Activated CD4-positive, CD25-positive, alpha-beta regulatory T cell treated with anti-CD3 and anti-CD28 coated beads, Interleukin-2, amount 50 U/mL, for 72 hours (primary cell): Measurements from ENCODE around the gene FARSA.
"Not testable (repeated sequence)": the region's sequence is repeated elsewhere in the genome, so short reads cannot be mapped to it uniquely, and the experiment has no call there.

Source experiments
- DNase-seq: peaks from one replicate; pipeline ENCODE4 v3.0.0; 2021

The FARSA gene

GRCh38 chr19:12937093-12937926 lies 3.8 kb upstream of the FARSA start:
- no peak for DNase-seq

GRCh38 chr19:12936582-12936981 lies 3.1 kb upstream of the FARSA start:
- no peak for DNase-seq

- no peak for DNase-seq
Measured at GRCh38 chr19:12935071-12935470, 1.6 kb upstream of the FARSA start.

GRCh38 chr19:12932392-12933286 lies 872 bp downstream of the FARSA start:
- DNase-seq, result no peak

DNA sequence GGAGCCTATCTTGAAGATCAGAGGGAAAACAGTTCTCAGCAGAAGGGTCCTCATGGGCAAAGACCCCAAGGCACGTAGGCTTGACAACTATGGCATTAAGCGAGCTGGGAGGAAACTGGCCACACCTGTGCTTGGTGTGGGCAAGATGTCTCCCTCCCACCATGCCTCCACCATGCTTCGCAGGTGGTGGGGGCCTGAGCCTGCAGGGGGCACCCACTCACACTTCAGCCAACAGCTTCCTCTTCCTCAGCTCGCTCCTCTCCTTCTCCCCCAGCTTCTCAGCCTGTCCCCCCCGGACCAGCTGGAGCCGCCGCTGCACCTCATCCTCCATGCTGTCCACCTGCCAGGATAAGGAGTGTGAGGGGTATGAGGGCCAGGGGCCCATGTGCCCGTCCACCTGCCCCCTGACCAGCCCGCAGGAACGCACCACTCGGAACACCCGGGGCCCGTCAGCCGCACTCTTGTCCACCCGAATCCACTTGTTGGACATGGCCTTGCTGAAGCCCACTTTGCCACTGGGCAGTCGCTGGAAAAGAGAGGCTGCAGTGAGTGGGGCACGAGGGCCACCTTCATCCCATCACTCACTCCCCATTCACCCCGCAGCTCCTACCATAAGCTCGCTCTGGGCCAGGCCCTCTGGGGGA lies 3.4 kb downstream of the FARSA start:
- DNase-seq, result no peak

GRCh38 chr19:12924621-12925310 lies 8.7 kb downstream of the FARSA start:
- DNase-seq, result no peak

- no peak for DNase-seq
Measured at GRCh38 chr19:12922959-12923358, 10.6 kb downstream of the FARSA start.

GRCh38 chr19:12921047-12921446 lies 12.5 kb downstream of the FARSA start:
- DNase-seq, result no peak

DNA sequence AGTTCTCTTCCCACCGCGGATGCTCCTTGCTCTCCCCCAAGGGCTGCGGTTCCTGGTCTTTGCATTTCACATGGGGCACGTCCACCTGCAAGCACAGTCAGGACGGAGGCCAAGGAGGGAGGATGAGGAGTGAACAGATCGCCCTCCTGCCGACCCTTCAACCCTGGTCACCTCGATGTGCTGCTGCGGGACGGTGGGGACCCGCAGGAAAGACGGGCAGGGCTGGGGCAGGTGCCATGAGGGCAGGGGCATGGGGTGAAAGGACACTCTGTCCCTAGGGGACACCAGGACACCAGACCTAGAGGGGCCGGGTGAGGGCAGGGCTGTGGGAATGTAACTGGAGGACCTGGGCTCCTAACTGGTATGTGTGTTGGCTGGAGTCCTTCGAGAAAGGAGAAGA lies 15.3 kb downstream of the FARSA start:
- no peak for DNase-seq

GRCh38 chr19:12915860-12916259 lies 17.7 kb downstream of the FARSA start:
- not testable (repeated sequence) for DNase-seq

DNA sequence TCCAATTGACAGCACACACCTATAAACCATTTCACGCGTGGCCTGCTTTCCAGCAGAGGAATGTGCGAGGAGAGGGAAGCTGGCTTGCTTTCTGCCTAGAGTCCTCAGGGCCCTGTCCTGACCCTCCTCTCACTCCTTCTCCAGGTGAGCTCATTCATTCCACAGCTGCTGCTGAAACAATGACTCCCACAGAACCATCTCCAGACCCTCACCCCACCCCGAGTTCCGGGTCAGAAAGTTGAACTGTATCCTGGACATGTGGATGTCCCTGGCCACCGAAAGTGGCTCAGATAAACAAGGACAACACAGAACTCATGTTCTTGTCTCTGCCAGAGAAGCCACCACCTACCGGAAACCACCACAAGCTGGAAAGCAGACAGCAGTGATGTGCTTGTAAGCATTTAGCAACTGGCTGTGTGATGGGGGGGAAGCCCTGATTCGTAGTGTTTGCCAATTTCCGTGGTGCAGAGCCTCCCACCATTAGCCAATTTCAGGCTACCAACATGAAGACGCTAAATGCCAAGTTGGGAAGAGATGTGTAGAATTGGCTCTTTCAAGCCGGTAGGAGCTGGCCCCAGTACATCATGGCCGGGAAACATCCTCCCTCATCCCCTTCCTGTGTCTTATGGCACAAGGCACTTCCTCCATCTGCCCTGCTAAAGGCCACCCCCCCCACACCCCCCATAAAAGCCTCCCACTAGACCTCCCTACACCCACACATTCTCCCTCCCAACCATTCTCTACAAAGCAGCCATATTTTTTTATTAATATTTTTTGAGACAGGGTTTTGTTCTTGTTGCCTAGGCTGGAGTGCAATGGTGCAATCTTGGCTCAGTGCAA lies 19.4 kb downstream of the FARSA start:
- no peak for DNase-seq

DNA sequence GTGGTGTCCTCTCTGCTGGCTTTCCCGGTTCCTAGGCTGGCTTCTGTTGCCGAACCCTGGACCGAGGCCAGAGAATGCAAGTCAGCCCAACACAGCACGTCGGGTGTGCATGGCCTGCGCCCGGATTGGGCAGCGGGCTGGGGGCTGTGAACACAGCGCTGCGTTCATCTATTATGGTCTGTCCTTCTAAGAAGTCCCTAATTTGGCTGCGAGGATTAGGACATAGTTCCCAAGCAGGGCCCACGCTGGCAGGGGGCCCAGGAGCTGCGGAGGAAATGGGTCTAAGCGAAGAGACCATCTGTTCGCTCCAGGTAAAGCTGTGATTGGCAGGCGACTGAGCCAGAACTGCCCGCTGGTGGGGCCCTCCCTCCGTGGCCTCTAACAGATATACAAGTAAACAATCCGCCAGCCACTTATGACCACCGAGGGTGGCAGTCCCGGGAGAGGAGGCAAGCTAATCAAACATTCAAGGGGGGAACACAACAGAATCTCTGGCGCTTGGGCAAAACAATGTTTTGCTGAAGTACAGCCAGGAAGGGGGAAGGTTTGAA lies 20.4 kb downstream of the FARSA start:
- DNase-seq, result no peak

- no peak for DNase-seq
Measured at GRCh38 chr19:12912571-12912970, 20.9 kb downstream of the FARSA start.

DNA sequence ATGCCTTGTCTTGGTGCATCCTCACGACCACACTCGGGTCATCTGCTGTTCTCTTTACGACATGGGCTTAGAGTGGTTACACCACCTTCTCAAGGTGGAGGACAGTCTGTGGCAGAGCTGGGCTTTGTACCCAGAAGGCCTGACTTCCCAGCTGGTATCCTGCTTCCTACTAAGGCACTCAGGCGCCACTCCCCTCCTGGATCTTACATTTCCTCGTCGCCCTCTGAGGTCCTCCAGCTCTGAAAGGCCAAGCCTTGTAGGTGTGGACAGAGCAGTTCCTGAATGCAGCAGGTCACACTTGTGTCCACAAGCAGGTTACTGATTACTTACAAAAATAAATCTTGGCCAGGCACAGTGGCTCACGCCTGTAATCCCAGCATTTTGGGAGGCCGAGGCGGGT lies 26.3 kb downstream of the FARSA start:
- DNase-seq, result no peak

GRCh38 chr19:12899891-12900518 lies 33.5 kb downstream of the FARSA start:
- DNase-seq, result no peak

DNA sequence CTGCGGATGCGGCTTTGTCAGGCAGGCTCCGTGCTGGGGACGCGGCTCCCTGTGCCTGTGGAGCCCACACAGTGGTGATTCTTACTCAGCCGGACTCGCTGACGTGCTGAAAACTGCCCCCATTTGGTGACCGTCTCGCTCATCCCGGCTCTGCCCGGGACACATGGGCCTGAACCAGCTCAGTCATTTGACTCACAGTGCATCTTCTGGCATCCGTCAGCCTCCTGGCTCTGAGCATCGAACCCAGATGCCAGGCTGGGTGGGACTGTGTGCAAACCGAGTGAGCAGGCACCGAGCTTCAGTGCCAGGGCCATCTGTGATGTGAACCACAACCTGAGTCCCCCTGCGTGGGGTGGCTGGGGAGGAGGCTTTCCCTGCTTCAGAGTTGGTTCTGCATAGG lies 37.1 kb downstream of the FARSA start:
- no peak for DNase-seq

DNA sequence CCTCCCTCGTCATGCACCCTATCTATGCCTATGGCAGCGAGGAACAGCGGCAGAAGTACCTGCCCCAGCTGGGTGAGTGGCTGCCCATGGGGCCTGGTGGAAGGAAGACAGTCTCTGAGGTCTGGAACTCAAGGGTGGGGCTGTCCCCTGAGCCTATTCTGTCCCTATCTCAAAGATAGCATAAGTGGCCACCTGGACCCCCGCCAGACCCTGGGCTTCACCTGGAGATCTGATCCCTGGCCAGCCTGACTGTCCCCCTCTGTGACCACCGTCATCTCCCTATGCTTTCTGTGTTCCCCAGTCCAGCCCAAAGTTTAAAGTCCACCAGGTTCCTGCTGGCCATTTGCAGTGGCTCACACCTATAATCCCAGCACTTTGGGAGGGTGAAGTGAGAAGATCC lies 39.9 kb downstream of the FARSA start:
- DNase-seq, result no peak

DNA sequence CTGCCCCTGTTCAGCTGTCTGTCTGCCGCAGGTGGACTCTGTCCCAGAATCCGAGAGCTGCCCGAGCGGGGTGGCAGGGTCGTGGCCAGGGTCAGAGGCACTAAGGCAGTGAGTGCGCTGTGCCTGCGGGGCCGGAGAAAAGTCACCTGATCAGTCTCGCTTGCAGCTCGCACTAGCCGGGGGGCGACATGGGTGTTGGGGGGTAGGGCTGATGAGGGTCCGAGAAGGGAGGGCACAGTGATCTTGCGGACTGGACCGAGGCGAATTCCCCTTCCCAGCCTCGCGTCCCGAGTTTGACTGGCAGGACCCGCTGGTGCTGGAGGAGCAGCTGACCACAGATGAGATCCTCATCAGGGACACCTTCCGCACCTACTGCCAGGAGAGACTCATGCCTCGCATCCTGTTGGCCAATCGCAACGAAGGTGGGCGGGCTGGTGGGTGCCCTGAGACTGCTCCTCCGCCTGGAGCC lies 41.9 kb downstream of the FARSA start:
- DNase-seq, result no peak

GRCh38 chr19:12890787-12891552 lies 42.5 kb downstream of the FARSA start, which contains the start of gene GCDH:
TSS of gene GCDH (plus strand) at chr19:12891160. CDS start at chr19:12891305, 145 bp downstream.
- DNase-seq, result peak; percentile 85

DNA sequence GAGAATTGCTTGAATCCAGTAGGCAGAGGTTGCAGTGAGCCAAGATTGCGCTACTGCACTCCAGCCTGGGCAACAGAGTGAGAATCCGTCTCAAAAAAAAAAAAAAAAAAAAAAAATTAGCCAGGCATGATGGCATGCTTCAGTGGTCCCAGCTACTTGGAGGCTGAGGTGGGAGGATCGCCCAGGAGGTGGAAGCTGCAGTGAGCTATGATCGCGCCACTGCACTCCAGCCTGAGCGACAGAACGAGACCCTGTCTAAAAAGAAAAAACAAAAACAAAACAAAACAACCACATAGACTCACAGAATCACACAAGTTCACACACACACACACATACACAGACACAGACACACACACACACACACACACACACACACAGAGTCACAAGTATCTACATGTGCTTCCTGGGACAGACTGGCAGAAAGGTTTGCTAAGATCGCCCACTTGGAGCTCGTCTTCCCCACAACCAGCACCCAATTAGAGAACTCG lies 43.2 kb downstream of the FARSA start:
- not testable (repeated sequence) for DNase-seq
